Measurements from ENCODE around the gene B4GALNT3.

DNA sequence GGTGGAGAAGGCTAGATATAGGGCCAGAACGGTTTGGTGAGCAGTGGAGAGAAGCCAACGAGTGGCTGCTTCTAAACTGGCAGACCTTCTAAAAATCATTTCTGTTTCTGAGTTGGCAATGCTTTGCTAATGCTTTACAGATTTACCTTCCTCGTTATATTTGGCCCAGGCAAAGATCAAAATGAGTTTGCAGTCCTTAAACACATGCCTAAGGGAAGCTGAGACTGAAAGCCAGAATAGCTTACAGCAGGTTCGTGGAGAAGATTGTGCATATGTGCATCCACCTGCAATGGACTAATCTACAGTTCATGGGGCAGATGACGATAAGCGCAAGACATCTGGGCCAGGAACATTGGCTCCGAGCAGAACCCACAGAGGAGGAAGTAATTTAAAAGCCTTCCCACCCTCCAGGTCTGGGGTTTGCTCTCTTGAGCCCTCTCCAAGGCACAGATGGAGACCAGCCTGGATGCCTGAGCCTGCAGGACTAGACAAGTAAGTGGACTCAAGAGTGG lies 104.1 kb downstream of the B4GALNT3 start:
- TF ChIP-seq CTCF (IDR thresholded peaks at IDR 0.05) = no peak
- TF ChIP-seq POLR2A (IDR thresholded peaks at IDR 0.05) = no peak
